ENCODE data around the gene CTNNAL1.

The CTNNAL1 gene

DNA sequence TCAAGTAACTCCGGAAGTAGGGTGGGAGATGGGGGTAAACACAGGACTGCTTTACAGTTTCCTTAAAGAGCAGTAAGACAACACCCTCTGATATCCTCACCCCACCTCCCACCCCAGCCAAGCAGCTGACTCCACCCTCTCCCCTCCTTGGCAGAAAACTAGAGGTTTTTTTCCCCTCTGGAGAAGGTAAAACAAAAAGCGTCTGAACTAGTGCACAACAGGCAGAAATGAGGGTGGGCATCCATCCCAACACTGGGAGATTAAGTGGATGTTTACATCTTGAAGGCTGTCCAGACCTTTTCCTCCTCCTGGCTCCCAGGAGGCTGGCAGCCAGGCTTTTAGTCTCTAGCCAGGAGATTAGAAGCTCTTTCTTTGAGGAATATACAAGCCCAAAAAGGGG, 13.9 kb upstream of the CTNNAL1 start:
- DNase-seq, result no peak

DNA sequence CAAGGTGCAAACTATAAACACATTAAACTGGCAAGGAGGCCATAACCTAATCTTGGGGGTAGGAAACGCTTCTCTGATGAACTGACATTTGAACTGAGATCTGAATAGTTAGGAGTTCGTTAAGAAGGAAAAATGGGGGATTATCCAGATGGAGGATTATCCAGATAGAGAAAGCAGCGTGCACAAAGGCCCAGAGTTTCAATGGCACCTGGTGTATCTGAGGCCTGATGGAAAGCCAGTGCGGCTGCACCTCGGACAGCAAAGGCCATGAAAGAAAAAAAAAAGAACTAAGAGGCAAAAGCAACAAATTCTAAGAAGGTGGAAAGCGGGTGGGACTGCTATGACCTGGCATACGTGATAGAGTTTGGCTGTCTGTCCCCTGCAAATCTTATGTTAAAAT, 13.0 kb upstream of the CTNNAL1 start:
- peak; percentile 62 to 79 for DNase-seq

- no peak for DNase-seq
Observed at GRCh38 chr9:109022873-109023272, 9.6 kb upstream of the CTNNAL1 start.

- DNase-seq, result no peak
Observed at GRCh38 chr9:109020581-109021511, 7.5 kb upstream of the CTNNAL1 start.

DNA sequence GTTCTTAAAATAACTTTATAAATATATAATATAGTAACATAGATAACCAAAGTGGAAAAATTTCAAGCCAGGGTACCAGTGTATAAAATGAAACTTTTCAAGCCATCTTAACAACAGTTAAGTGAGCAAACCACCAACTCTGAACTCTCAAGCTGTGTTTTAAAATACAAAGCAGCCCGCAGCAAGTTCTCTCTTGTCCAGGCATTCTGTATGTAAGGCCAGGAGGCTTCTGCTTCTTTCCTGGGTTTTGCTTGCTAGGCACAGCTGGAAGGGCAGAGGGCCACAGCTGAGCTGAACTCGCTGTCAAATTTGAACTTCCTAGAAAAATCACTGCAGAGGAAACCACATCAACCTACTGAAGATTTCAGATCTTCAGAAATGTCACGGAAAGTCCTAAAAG, 6.8 kb upstream of the CTNNAL1 start:
- no peak for DNase-seq

- no peak for DNase-seq
Observed at GRCh38 chr9:109019420-109019819, 6.1 kb upstream of the CTNNAL1 start.

- DNase-seq, result no peak
Observed at GRCh38 chr9:109017493-109017892, 4.2 kb upstream of the CTNNAL1 start.

GRCh38 chr9:109017061-109017460, 3.8 kb upstream of the CTNNAL1 start:
- no peak for DNase-seq

GRCh38 chr9:109016132-109016531, 2.8 kb upstream of the CTNNAL1 start:
- no peak for DNase-seq

- DNase-seq, result no peak
Observed at GRCh38 chr9:109014608-109015280, 1.4 kb upstream of the CTNNAL1 start.

- DNase-seq, result no peak
Observed at GRCh38 chr9:109013679-109014607, 644 bp upstream of the CTNNAL1 start.

- DNase-seq, result peak; percentile 50 to 53
Observed at GRCh38 chr9:109012009-109012875, 1.1 kb downstream of the CTNNAL1 start.

DNA sequence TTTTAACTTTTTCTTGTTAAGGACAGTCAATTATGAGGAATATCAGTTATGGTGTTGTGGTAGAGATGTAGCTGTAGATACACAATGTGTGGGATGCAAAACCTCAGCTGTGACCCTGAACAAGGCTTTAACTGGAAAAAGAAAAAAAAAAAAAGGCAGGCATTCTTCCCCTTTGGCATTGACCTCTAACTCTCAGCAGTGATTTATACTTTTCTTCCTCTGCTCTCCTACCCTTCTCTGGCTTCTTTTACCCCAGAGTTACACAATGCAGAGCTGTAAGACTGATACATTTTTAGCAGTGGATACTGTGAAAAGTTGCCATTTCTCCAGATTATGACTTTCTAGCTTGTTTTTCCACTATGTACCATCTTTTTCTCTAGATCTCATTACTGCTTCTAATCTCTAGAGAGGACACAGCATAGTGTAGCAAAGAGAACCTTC, 2.0 kb downstream of the CTNNAL1 start:
- no peak for DNase-seq

DNA sequence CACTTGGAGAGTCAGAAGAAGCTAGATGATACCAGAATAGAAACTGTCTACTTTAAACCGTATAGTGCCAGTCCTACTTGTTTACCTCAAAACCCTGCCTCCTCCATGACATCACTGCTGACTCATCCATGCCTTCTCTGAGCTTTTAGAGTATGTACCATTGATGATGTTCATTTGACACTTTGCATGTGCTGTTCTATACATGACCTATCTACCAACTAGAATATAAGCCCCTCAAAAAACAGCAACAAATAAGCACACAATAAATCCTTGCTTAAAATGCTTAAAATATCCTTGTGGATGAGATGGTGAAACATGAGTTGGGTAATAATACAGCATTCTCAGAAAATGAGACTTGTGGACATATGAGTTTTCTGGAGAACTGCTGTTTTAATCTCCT, 2.6 kb downstream of the CTNNAL1 start:
- no peak for DNase-seq

DNA sequence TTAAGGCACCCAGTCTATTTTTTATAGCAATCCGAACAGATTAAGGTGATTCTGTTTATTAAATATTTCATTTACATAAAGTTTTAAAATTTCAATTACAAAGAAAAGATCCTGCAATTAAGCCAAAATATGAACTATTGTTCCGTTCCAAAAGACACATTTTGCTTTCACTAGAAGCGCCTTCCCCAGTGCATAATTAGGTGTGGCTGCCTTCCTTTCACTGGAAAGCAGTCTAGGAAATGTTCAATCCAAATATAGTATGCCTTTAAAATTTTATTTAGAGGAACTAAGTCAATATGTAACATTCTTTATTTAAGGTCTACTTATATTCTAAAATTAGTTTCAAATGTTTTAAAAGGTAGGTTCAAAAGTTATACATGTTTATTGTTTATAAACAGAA, 7.6 kb downstream of the CTNNAL1 start:
- no peak for DNase-seq

- DNase-seq, result no peak
Observed at GRCh38 chr9:109003116-109003515, 10.2 kb downstream of the CTNNAL1 start.

DNA sequence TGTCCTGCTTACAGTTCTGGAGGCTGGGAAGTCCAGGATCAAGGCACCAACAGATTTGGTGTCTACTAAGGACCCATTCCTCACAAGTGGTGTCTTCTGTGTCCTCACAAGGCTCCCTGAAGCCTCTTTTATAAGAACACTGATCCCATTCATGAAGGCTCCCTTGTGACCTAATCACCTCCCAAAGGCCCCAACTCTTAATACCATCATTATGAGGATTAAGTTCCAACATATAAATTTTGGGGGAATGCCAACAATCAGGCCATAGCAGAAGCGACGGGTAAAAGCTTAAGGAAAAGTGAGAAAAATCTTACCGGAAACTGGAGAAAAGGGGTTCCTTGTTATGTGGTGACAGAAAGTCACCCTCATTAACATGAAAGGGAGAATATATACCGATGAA, 11.2 kb downstream of the CTNNAL1 start:
- DNase-seq, result peak in 1 of 2 experiments; percentile 24

GRCh38 chr9:109001275-109001676, 12.0 kb downstream of the CTNNAL1 start:
- no peak for DNase-seq

GRCh38 chr9:108997112-108997511, 16.2 kb downstream of the CTNNAL1 start:
- no peak for DNase-seq

- no peak for DNase-seq
Observed at GRCh38 chr9:108996643-108997042, 16.7 kb downstream of the CTNNAL1 start.

DNA sequence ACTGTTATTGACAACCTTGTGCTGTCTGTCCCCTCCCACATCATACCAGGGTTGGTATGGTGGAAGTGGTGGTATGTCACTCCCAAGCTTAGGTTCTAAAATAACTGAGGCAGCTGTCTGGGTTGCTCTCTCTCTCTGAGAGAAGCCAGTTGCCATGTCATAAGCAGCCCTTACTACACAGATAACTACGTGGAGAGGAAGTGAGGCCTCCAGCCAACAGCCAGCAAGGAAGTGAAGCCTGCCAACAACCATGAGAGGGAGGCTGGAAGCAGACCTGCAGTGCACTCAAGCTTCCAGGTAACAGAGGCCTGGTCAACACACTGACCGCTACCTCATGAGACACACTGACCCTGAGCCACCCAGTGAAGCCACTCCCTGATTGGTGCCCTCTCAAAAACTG, 18.6 kb downstream of the CTNNAL1 start:
- DNase-seq, result no peak

- DNase-seq, result peak in 1 of 2 experiments; percentile 45
Observed at GRCh38 chr9:108991479-108991878, 21.8 kb downstream of the CTNNAL1 start.

All from NCI-H524 (cell line).